HepG2 (cell line): ENCODE measurements around the gene EGFR. TPM values are rescaled to one million over a fixed set of nuclear protein-coding genes. Genes with fewer than 3 reads are reported as not detected.

Source experiments
- ATAC-seq: fragments of 200-7000 bp; cut with Tn5 transposase; 3 replicates; pipeline ENCODE4 v1.9.1; 2020; ENCODE audit warnings: mild to moderate bottlenecking, moderate library complexity
- BruUV-seq: library from RNA; stranded (reverse); fragments of 400-500 nt; replicated peaks from 2 replicates; lab custom pipeline; 2021; lab: Mats Ljungman, UMichigan
- CTCF ChIA-PET: fragments of 300-600 bp; formaldehyde crosslinking; extraction: SDS; loops from one replicate; lab custom pipeline; 2021; ENCODE audit warnings: low total read pairs, inconsistent platforms, low intra/inter-chr PET ratio; lab: Yijun Ruan, JAX
- POLR2A ChIA-PET: fragments of 350-600 bp; sonication (Branson Sonifier 250); formaldehyde crosslinking; loops from one replicate; lab custom pipeline; 2020; ENCODE audit warnings: antibody characterized with exemption, inconsistent platforms; lab: Yijun Ruan, JAX
- DNase-seq: peaks from one replicate; pipeline ENCODE4 v3.0.0-alpha.2; 2015; ENCODE audit warnings: low spot score
- FAIRE-seq: peaks from 3 replicates; lab custom pipeline; 2011; peaks lifted over from hg19 to GRCh38; lab: Jason Lieb, UNC
- H2AFZ ChIP-seq: one replicate; pipeline ENCODE4 v1.6.1; 2011; ENCODE audit warnings: low read length, inconsistent platforms
- H3K27ac ChIP-seq: fragments of 300-600 bp; 3 replicates; pipeline ENCODE4 v1.8.0; 2011; ENCODE audit warnings: mixed run types, mild to moderate bottlenecking, mixed read lengths, low read length, inconsistent platforms; ENCODE audit not compliant: insufficient read depth; ENCODE audit errors: extremely low read length
- H3K27me3 ChIP-seq, 2 experiments: fragments of 200-600 bp in 1 of 2; 2 replicates in 1 of 2; 3 replicates in 1 of 2; pipeline versions ENCODE4 v1.6.0 to v1.8.0; 2011; ENCODE audit warnings: low read length in 2 of 2, mild to moderate bottlenecking in 2 of 2, moderate library complexity in 2 of 2, inconsistent platforms in 1 of 2; ENCODE audit not compliant: insufficient read depth in 2 of 2, control insufficient read depth in 1 of 2
- H3K36me3 ChIP-seq, 2 experiments: fragments of 200-600 bp in 1 of 2; replicated peaks in 1 of 2; 2 replicates in 1 of 2; 3 replicates in 1 of 2; pipeline versions ENCODE4 v1.5.1 to v1.8.0; 2011; ENCODE audit warnings: low read length in 2 of 2, inconsistent platforms in 1 of 2; ENCODE audit not compliant: insufficient read depth in 2 of 2, control insufficient read depth in 1 of 2
- H3K4me1 ChIP-seq: 2 replicates; pipeline ENCODE4 v1.5.1; 2012; ENCODE audit warnings: low read length, inconsistent platforms; ENCODE audit not compliant: insufficient read depth
- H3K4me2 ChIP-seq: 2 replicates; pipeline ENCODE4 v1.6.0; 2011; ENCODE audit warnings: low read depth, low read length, inconsistent platforms
- H3K4me3 ChIP-seq, 3 experiments: fragments of 200-600 bp in 1 of 3; sonication (generic), shearing (Covaris generic) in 1 of 3; replicated peaks in 1 of 3; 2 replicates each; pipeline ENCODE4 v1.5.1; 2011 to 2016; ENCODE audit warnings: low read length in 3 of 3, inconsistent platforms in 2 of 3, low read depth in 2 of 3, mild to moderate bottlenecking in 2 of 3, control low read depth in 1 of 3, mixed read lengths in 1 of 3; ENCODE audit not compliant: insufficient read depth in 1 of 3
- H3K79me2 ChIP-seq: one replicate; pipeline ENCODE4 v1.6.1; 2011; ENCODE audit warnings: low read length, inconsistent platforms; ENCODE audit not compliant: insufficient read depth
- H3K9ac ChIP-seq: 2 replicates; pipeline ENCODE4 v1.6.0; 2011; ENCODE audit warnings: mild to moderate bottlenecking, low read depth, low read length, inconsistent platforms; ENCODE audit not compliant: insufficient read depth
- H3K9me3 ChIP-seq: 2 replicates; pipeline ENCODE4 v1.5.1; 2012; ENCODE audit warnings: mild to moderate bottlenecking, low read length
- H4K20me1 ChIP-seq: 2 replicates; pipeline ENCODE4 v1.6.0; 2011; ENCODE audit warnings: inconsistent platforms, mild to moderate bottlenecking, low read length, moderate library complexity; ENCODE audit not compliant: insufficient read depth
- ATF3 ChIP-seq: sonication (generic); formaldehyde crosslinking; IDR thresholded peaks from 2 replicates; pipeline ENCODE4 v1.4.0; 2020; ENCODE audit warnings: missing genetic modification reagents
- CEBPB ChIP-seq: IDR thresholded peaks from 2 replicates; pipeline ENCODE4 v1.6.1; 2011; ENCODE audit warnings: low read depth, low read length, improper control_type of control experiment, borderline replicate concordance
- E2F5 ChIP-seq: sonication (generic); formaldehyde crosslinking; conservative IDR thresholded peaks from 2 replicates; pipeline ENCODE4 v1.4.0; 2020; ENCODE audit warnings: missing genetic modification reagents
- ESRRA ChIP-seq: sonication (generic); formaldehyde crosslinking; IDR thresholded peaks from 2 replicates; pipeline ENCODE4 v1.5.1; 2020; ENCODE audit warnings: mild to moderate bottlenecking, low read depth, missing genetic modification reagents
- KDM5A ChIP-seq: fragments of 200-600 bp; sonication (generic); IDR thresholded peaks from 2 replicates; pipeline ENCODE4 v1.7.0; 2018; ENCODE audit warnings: antibody characterized with exemption, mild to moderate bottlenecking, low read length, borderline replicate concordance
- SIX1 ChIP-seq: sonication (generic); formaldehyde crosslinking; IDR thresholded peaks from 2 replicates; pipeline ENCODE4 v1.4.0; 2020; ENCODE audit warnings: missing genetic modification reagents, borderline replicate concordance
- SRSF4 ChIP-seq: fragments of 200-400 bp; formaldehyde crosslinking; IDR thresholded peaks from one replicate; pipeline ENCODE4 v1.6.1; 2018; ENCODE audit warnings: mild to moderate bottlenecking, low read depth, low read length, moderate library complexity; ENCODE audit not compliant: poor library complexity, severe bottlenecking
- SYNCRIP ChIP-seq: fragments of 200-400 bp; formaldehyde crosslinking; IDR thresholded peaks from 2 replicates; pipeline ENCODE4 v1.6.1; 2018; ENCODE audit warnings: mild to moderate bottlenecking, low read depth, low read length; ENCODE audit not compliant: insufficient read depth
- TSC22D2 ChIP-seq: sonication (generic); formaldehyde crosslinking; IDR thresholded peaks from 2 replicates; pipeline ENCODE4 v1.5.1; 2020; ENCODE audit warnings: missing genetic modification reagents, mild to moderate bottlenecking, borderline replicate concordance
- ZBTB14 ChIP-seq: sonication (generic); formaldehyde crosslinking; IDR thresholded peaks from 2 replicates; pipeline ENCODE4 v1.4.0; 2020; ENCODE audit warnings: missing genetic modification reagents
- ZBTB43 ChIP-seq: sonication (generic); formaldehyde crosslinking; conservative IDR thresholded peaks from 2 replicates; pipeline ENCODE4 v1.4.0; 2020; ENCODE audit warnings: missing genetic modification reagents
- ZMYM4 ChIP-seq: sonication (generic); formaldehyde crosslinking; IDR thresholded peaks from 2 replicates; pipeline ENCODE4 v1.8.1; 2023; ENCODE audit warnings: mild to moderate bottlenecking, missing genetic modification reagents
- ZNF550 ChIP-seq: sonication (generic); formaldehyde crosslinking; IDR thresholded peaks from 2 replicates; pipeline ENCODE4 v1.4.0; 2020; ENCODE audit warnings: mild to moderate bottlenecking, missing genetic modification reagents, borderline replicate concordance
- WGBS: methylation state at CpG from one replicate; pipeline ENCODE4 v1.1.6; 2017; ENCODE audit warnings: low lambda C conversion rate; 5-methylcytosine and 5-hydroxymethylcytosine counted together
- in situ Hi-C: cut with HindIII; loops from 2 replicates; pipeline ENCODE4 v1.10.0; 2017; ENCODE audit warnings: low pct_unique_long_range_greater_than_20kb; ENCODE audit not compliant: extremely low pct_ligation_motif_present
- intact Hi-C: fragments of 100-400 bp; cut with micrococcal nuclease; formaldehyde crosslinking; loops from one replicate; pipeline ENCODE4 v1.10.0; 2022; ENCODE audit not compliant: unreplicated experiment
- polyA plus RNA-seq, 8 experiments: library from polyadenylated mRNA; depleted of rRNA in 3 of 8; stranded (reverse) in 7 of 8; unstranded in 1 of 8; fragments of >200 nt; fragmentation: Illumina TruSeq in 4 of 8; extraction: Trizol in 4 of 8; gene quantifications; 2 replicates each; pipeline versions ENCODE4 v1.2.1 to v1.2.3, GENCODE V29; 2011 to 2016; ENCODE audit warnings: low read depth in 4 of 8, missing spikeins in 1 of 8, mixed read lengths in 1 of 8; ENCODE audit not compliant: insufficient read depth in 1 of 8
- total RNA-seq, 5 experiments: library from RNA; depleted of rRNA; stranded (reverse); fragments of >200 nt; fragmentation: Illumina TruSeq; extraction: Trizol; gene quantifications; 2 replicates each; pipeline ENCODE4 v1.2.3, GENCODE V29; 2016; ENCODE audit warnings: low read depth in 1 of 5

The EGFR gene
- total and polyA plus RNA-seq, 2 of the 13 experiments (the other 11 are each of a cell fraction or from before 2014, with no cell fraction given): 7.0 to 10.0 TPM

GRCh38 chr7:55099066-55099820, 80.4 kb downstream of the EGFR start:
- Histone ChIP-seq H3K27ac (no peak overlapping the region), H3K36me3 (no peaks in the 10 kb centered on the region), H4K20me1 (no peaks in the 10 kb centered on the region), H3K79me2 (no peaks in the 10 kb centered on the region), H3K27me3 (0 out of 5 replicates have a peak, but pooled peaks cover 0 to 2% of the 10 kb centered on the region in 2 experiments), H3K4me1 (no peaks in the 10 kb centered on the region), H3K4me2 (no peak overlapping the region), H3K9ac (no peak overlapping the region), H3K4me3 (no peak overlapping the region), H3K9me3 (no peaks in the 10 kb centered on the region), H2AFZ (no peak overlapping the region)
- DNase-seq (no peak), ATAC-seq (no peak), FAIRE-seq (no peak)
- in situ Hi-C loops (no loop called here), intact Hi-C loops (no loop called here)
- no peak for TF ChIP-seq ZNF550
- peak; percentile 52 for TF ChIP-seq CEBPB
- TF ChIP-seq TSC22D2: no peak
- TF ChIP-seq SRSF4: no peak
- no peak for TF ChIP-seq SIX1 (CRISPR knock-in tag)
- ChIA-PET POLR2A (no interaction called here), CTCF (no interaction called here)
- whole genome bisulfite sequencing: 83% methylated on average over 8 of the region's 9 CpGs
- BruUV-seq: no TSS peak

- H3K9ac ChIP-seq: no peak overlapping the region
- ATAC-seq (no peak), FAIRE-seq (no peak), DNase-seq (no peak)
- CTCF ChIA-PET: no interaction called here
- H3K4me3 ChIP-seq: no peak overlapping the region
- H4K20me1 ChIP-seq: no peaks in the 10 kb centered on the region
- BruUV-seq: no TSS peak
- 0 out of 5 replicates have a peak, but pooled peaks cover 0 to 2% of the 10 kb centered on the region in 2 experiments for H3K27me3 ChIP-seq
- no peak overlapping the region for H3K4me2 ChIP-seq
- intact Hi-C loops: no loop called here
- H3K79me2 ChIP-seq: no peaks in the 10 kb centered on the region
- H3K4me1 ChIP-seq: no peaks in the 10 kb centered on the region
- no peak overlapping the region for H2AFZ ChIP-seq
- H3K27ac ChIP-seq: no peak overlapping the region
- POLR2A ChIA-PET: no interaction called here
- in situ Hi-C loops: no loop called here
- H3K36me3 ChIP-seq: no peaks in the 10 kb centered on the region
- 84% methylated on average over 8 of the region's 8 CpGs for whole genome bisulfite sequencing
- H3K9me3 ChIP-seq: no peaks in the 10 kb centered on the region
- TF ChIP-seq ZBTB43 (CRISPR knock-in tag): no peak
- TF ChIP-seq E2F5: no peak
- TF ChIP-seq ATF3 (CRISPR knock-in tag): no peak
- TF ChIP-seq ZBTB14 (CRISPR knock-in tag): no peak
- TF ChIP-seq KDM5A: no peak
- TF ChIP-seq ESRRA: no peak
- no peak for TF ChIP-seq ZMYM4 (CRISPR knock-in tag)
- no peak for TF ChIP-seq SYNCRIP
Measured at GRCh38 chr7:55099821-55100543, 81.2 kb downstream of the EGFR start.
